H1 (cell line): Measurements from ENCODE around the gene DRC7. TPM values are rescaled to one million over a fixed set of nuclear protein-coding genes. Genes with fewer than 3 reads are reported as not detected.

Experiments used
- RFX5 ChIP-seq: IDR thresholded peaks from 2 replicates; pipeline ENCODE4 v1.6.1; 2011; ENCODE audit warnings: low read depth, low read length, improper control_type of control experiment, borderline replicate concordance
- polyA plus RNA-seq, 7 experiments: library from polyadenylated mRNA; depleted of rRNA in 3 of 7; stranded (reverse) in 5 of 7; unstranded in 2 of 7; fragments of >200 nt in 5 of 7; fragments of 200-250 nt in 2 of 7; gene quantifications; 1 replicate in 5 of 7; 2 replicates in 1 of 7; 4 replicates in 1 of 7; pipeline versions ENCODE4 v1.2.1 to v1.2.3, GENCODE V29; 2011 to 2013; ENCODE audit warnings: missing spikeins in 2 of 7, mixed read lengths in 2 of 7
- total RNA-seq: library from RNA; stranded (reverse); fragmentation: NEBNext Ultra II Directional; extraction: Animal tissue kit (Norgen Biotek cat#: 25700); gene quantifications from 2 replicates; pipeline ENCODE4 v1.2.1, GENCODE V29; 2021

The DRC7 gene
- total and polyA plus RNA-seq, 2 of the 8 experiments (the other 6 are each of a cell fraction or from before 2014, with no cell fraction given), result 0.14 TPM; not detected in 1

GRCh38 chr16:57728336-57729181 is 34.0 kb downstream of the DRC7 start (continued):
- TF ChIP-seq RFX5, result no peak
